NT2/D1 (cell line): Measurements from ENCODE around the gene TMEM273.

ENCODE experiments used
- SUZ12 ChIP-seq: IDR thresholded peaks from 2 replicates; pipeline ENCODE4 v1.6.1; 2011; ENCODE audit not compliant: insufficient read length, insufficient read depth; ENCODE audit errors: extremely low read depth
- YY1 ChIP-seq: IDR thresholded peaks from 2 replicates; pipeline ENCODE4 v1.6.1; 2011; ENCODE audit not compliant: insufficient read length, insufficient read depth
- ZNF274 ChIP-seq: IDR thresholded peaks from 2 replicates; pipeline ENCODE4 v1.6.1; 2011; ENCODE audit warnings: mild to moderate bottlenecking, low read depth, low read length

DNA sequence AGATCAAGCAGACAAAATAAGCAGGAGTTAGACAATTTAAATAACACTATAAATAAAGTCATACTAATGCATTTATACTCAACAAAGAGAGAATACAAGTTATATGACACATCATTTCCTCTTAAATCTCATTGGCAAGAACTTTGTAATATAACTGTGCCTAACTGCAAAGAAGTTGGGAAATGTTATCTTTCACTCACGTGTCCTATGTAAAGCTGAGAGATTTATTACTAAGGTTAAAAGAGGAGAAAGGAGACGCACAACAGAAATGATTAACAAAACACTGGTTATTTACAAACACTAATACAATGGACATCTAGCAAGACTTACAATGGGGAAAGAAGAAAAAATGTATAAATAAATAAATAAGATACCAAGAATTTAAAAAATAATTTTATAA is 12.7 kb upstream of the TMEM273 start:
- TF ChIP-seq SUZ12 = no peak
- no peak for TF ChIP-seq YY1
- no peak for TF ChIP-seq ZNF274
